GM06990 (cell line): ENCODE measurements around the gene WDR46.

Source experiments
- DNase-seq: peaks from one replicate; pipeline ENCODE4 v3.0.0-alpha.2; 2011; ENCODE audit not compliant: insufficient read length; ENCODE audit errors: extremely low read depth
- H3K27me3 ChIP-seq: replicated peaks from 2 replicates; pipeline ENCODE4 v1.6.0; 2011; ENCODE audit warnings: low read length; ENCODE audit not compliant: control insufficient read depth, insufficient read depth
- H3K36me3 ChIP-seq: 2 replicates; pipeline ENCODE4 v1.5.1; 2011; ENCODE audit warnings: low read length; ENCODE audit not compliant: control insufficient read depth, insufficient read depth
- H3K4me3 ChIP-seq: replicated peaks from 2 replicates; pipeline ENCODE4 v1.5.1; 2011; ENCODE audit warnings: low read depth, mild to moderate bottlenecking, control low read depth, low read length
- CTCF ChIP-seq: IDR thresholded peaks from 2 replicates; pipeline ENCODE4 v1.5.1; 2011; ENCODE audit warnings: low read length, control low read depth, mild to moderate bottlenecking, inconsistent platforms; ENCODE audit not compliant: insufficient read depth, poor library complexity, severe bottlenecking

Gene WDR46

GRCh38 chr6:33288921-33289783, at the start of gene WDR46, which contains the start of gene PFDN6:
WDR46 (minus strand) TSS chr6:33289239; CDS start chr6:33289170, 69 bp downstream.
PFDN6 (plus strand) TSS chr6:33289601; CDS start chr6:33289857, 256 bp downstream.
- Histone ChIP-seq H3K36me3 (peaks cover 20% of the 10 kb centered on the region), H3K4me3 (peak within 1 kb of the TSS; percentile 93), H3K27me3 (no peaks in the 10 kb centered on the region)
- TF ChIP-seq CTCF, result no peak
- peak; percentile 84 for DNase-seq

- no peaks in the 10 kb centered on the region for H3K27me3 ChIP-seq
- no peaks in the 10 kb centered on the region for H3K36me3 ChIP-seq
- no peak overlapping the region for H3K4me3 ChIP-seq
- DNase-seq, result no peak
- no peak for TF ChIP-seq CTCF
Measured at GRCh38 chr6:33336495-33336894, 47.5 kb upstream of the WDR46 start.

- TF ChIP-seq CTCF, result no peak
- no peaks in the 10 kb centered on the region for H3K27me3 ChIP-seq
- H3K4me3 ChIP-seq, result no peak overlapping the region
- no peak for DNase-seq
- H3K36me3 ChIP-seq, result no peaks in the 10 kb centered on the region
Measured at GRCh38 chr6:33335916-33336315, 46.9 kb upstream of the WDR46 start.

GRCh38 chr6:33333666-33334065, 44.6 kb upstream of the WDR46 start:
- no peak for TF ChIP-seq CTCF

GRCh38 chr6:33330736-33331135, 41.7 kb upstream of the WDR46 start:
- H3K36me3 ChIP-seq, result no peaks in the 10 kb centered on the region
- no peaks in the 10 kb centered on the region for H3K27me3 ChIP-seq
- no peak for TF ChIP-seq CTCF
- no peak for DNase-seq
- no peak overlapping the region for H3K4me3 ChIP-seq

More at GRCh38 chr6:33333666-33334065, 44.6 kb upstream of the WDR46 start:
- Histone ChIP-seq H3K27me3 (no peaks in the 10 kb centered on the region), H3K4me3 (no peak overlapping the region), H3K36me3 (no peaks in the 10 kb centered on the region)
- no peak for DNase-seq
